HG02943 (cell line): ENCODE data around the gene SLC49A3.
"Not testable (repeated sequence)": the region's sequence is repeated elsewhere in the genome, so short reads cannot be mapped to it uniquely, and the experiment has no call there.

ENCODE experiments used
- ATAC-seq: cut with Tn5 transposase; IDR thresholded peaks from one replicate; pipeline ENCODE4 v1.9.1; 2021; ENCODE audit warnings: mild to moderate bottlenecking, low read depth, moderate library complexity; ENCODE audit not compliant: unreplicated experiment

The SLC49A3 gene

GRCh38 chr4:655464-656151 is 33.3 kb downstream of the SLC49A3 start:
- ATAC-seq: no peak

GRCh38 chr4:654871-655463 is 34.0 kb downstream of the SLC49A3 start:
- no peak for ATAC-seq

GRCh38 chr4:654503-654845 is 34.5 kb downstream of the SLC49A3 start:
- no peak for ATAC-seq

- ATAC-seq: no peak
These were observed 35.0 kb downstream of the SLC49A3 start for GRCh38 chr4:653831-654502.

- no peak for ATAC-seq
These were observed 35.7 kb downstream of the SLC49A3 start for GRCh38 chr4:653080-653821.

GRCh38 chr4:651884-652642 is 36.9 kb downstream of the SLC49A3 start:
- no peak for ATAC-seq

- no peak for ATAC-seq
These were observed 37.7 kb downstream of the SLC49A3 start for GRCh38 chr4:650951-651883.

- ATAC-seq: no peak
These were observed 38.5 kb downstream of the SLC49A3 start for GRCh38 chr4:650461-650860.

GRCh38 chr4:649751-650310 is 39.1 kb downstream of the SLC49A3 start:
- ATAC-seq: no peak

- ATAC-seq: no peak
These were observed 39.7 kb downstream of the SLC49A3 start for GRCh38 chr4:649293-649625.

- no peak for ATAC-seq
These were observed 40.2 kb downstream of the SLC49A3 start for GRCh38 chr4:648579-649292.

- no peak for ATAC-seq
These were observed 41.5 kb downstream of the SLC49A3 start for GRCh38 chr4:647481-647880.

GRCh38 chr4:646460-646859 is 42.5 kb downstream of the SLC49A3 start:
- no peak for ATAC-seq

GRCh38 chr4:642366-642765 is 46.6 kb downstream of the SLC49A3 start:
- not testable (repeated sequence) for ATAC-seq

- no peak for ATAC-seq
These were observed 51.2 kb downstream of the SLC49A3 start for GRCh38 chr4:637536-638280.

- no peak for ATAC-seq
These were observed 52.3 kb downstream of the SLC49A3 start for GRCh38 chr4:636628-637159.

- no peak for ATAC-seq
These were observed 52.9 kb downstream of the SLC49A3 start for GRCh38 chr4:635851-636627.
